Mesendoderm (in vitro differentiated cells): Measurements from ENCODE around the gene CDC14A.

Experiments
- DNase-seq: peaks from one replicate; pipeline ENCODE4 v3.0.0; 2013
- H2AK5ac ChIP-seq: 2 replicates; pipeline ENCODE4 v1.6.1; 2013; ENCODE audit warnings: low read length, inconsistent platforms
- H2BK120ac ChIP-seq: 2 replicates; pipeline ENCODE4 v1.6.1; 2013; ENCODE audit warnings: low read depth, mild to moderate bottlenecking, low read length, moderate library complexity, mixed read lengths
- H2BK15ac ChIP-seq: replicated peaks from 2 replicates; pipeline ENCODE4 v1.6.1; 2013; ENCODE audit warnings: low read depth, mild to moderate bottlenecking, moderate library complexity
- H2BK5ac ChIP-seq: 2 replicates; pipeline ENCODE4 v1.6.1; 2013; ENCODE audit warnings: low read length, inconsistent platforms
- H3K18ac ChIP-seq: 2 replicates; pipeline ENCODE4 v1.6.1; 2013; ENCODE audit warnings: mild to moderate bottlenecking, low read length, mixed read lengths
- H3K23ac ChIP-seq: one replicate; pipeline ENCODE4 v1.6.1; 2013; ENCODE audit warnings: low read length
- H3K27ac ChIP-seq: 2 replicates; pipeline ENCODE4 v1.5.1; 2013; ENCODE audit warnings: low read depth, mild to moderate bottlenecking, inconsistent platforms, low read length, moderate library complexity
- H3K27me3 ChIP-seq: 2 replicates; pipeline ENCODE4 v1.6.1; 2013; ENCODE audit warnings: low read length, control low read depth, mild to moderate bottlenecking, inconsistent platforms; ENCODE audit not compliant: insufficient read depth, poor library complexity
- H3K36me3 ChIP-seq: 2 replicates; pipeline ENCODE4 v1.6.1; 2013; ENCODE audit warnings: low read length, inconsistent platforms; ENCODE audit not compliant: control insufficient read depth, insufficient read depth
- H3K4ac ChIP-seq: one replicate; pipeline ENCODE4 v1.6.1; 2013; ENCODE audit warnings: low read depth, mild to moderate bottlenecking, low read length, moderate library complexity
- H3K4me1 ChIP-seq: 2 replicates; pipeline ENCODE4 v1.6.1; 2013; ENCODE audit warnings: low read depth, low read length, inconsistent platforms; ENCODE audit not compliant: control insufficient read depth
- H3K4me2 ChIP-seq: 2 replicates; pipeline ENCODE4 v1.6.1; 2013; ENCODE audit warnings: low read length
- H3K4me3 ChIP-seq: 2 replicates; pipeline ENCODE4 v1.5.1; 2013; ENCODE audit warnings: mild to moderate bottlenecking, low read length
- H3K56ac ChIP-seq: one replicate; pipeline ENCODE4 v1.6.1; 2013; ENCODE audit warnings: low read length
- H3K79me1 ChIP-seq: 2 replicates; pipeline ENCODE4 v1.6.1; 2013; ENCODE audit warnings: low read length, inconsistent platforms
- H3K79me2 ChIP-seq: 2 replicates; pipeline ENCODE4 v1.6.1; 2013; ENCODE audit warnings: mild to moderate bottlenecking, low read length; ENCODE audit not compliant: control insufficient read depth, insufficient read depth
- H3K9ac ChIP-seq: 2 replicates; pipeline ENCODE4 v1.6.1; 2013; ENCODE audit warnings: low read length, inconsistent platforms
- H4K5ac ChIP-seq: one replicate; pipeline ENCODE4 v1.6.1; 2013; ENCODE audit warnings: low read length
- H4K8ac ChIP-seq: one replicate; pipeline ENCODE4 v1.6.1; 2013; ENCODE audit warnings: low read depth, mild to moderate bottlenecking, control low read depth, low read length, moderate library complexity
- WGBS: extraction: QIAGEN DNeasy Blood & Tissue Kit; methylation state at CpG from one replicate; pipeline ENCODE4 v1.1.7; 2013; ENCODE audit warnings: low lambda C conversion rate, missing lambda C conversion rate; ENCODE audit not compliant: insufficient coverage; ENCODE audit errors: extremely low coverage; 5-methylcytosine and 5-hydroxymethylcytosine counted together

CDC14A gene

DNA sequence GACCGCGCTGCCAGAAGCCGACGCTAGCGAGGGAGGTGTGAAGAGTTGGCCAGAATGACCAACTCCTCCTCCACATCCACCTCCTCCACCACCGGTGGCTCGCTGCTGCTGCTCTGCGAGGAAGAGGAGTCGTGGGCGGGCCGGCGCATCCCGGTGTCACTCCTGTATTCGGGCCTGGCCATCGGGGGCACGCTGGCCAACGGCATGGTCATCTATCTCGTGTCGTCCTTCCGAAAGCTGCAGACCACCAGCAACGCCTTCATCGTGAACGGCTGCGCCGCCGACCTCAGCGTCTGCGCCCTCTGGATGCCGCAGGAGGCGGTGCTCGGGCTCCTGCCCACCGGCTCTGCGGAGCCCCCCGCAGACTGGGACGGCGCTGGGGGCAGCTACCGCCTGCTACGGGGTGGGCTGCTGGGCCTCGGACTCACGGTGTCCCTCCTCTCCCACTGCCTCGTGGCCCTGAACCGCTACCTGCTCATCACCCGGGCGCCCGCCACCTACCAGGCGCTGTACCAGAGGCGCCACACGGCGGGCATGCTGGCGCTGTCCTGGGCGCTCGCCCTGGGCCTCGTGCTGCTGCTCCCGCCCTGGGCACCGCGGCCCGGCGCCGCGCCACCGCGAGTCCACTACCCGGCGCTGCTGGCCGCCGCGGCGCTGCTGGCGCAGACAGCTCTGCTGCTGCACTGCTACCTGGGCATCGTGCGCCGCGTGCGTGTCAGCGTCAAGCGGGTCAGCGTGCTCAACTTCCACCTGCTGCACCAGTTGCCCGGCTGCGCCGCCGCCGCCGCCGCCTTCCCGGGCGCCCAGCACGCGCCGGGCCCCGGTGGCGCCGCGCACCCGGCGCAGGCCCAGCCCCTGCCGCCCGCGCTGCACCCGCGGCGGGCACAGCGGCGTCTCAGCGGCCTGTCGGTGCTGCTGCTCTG lies 186.9 kb downstream of the CDC14A start:
- Histone ChIP-seq H3K79me1 (no peaks in the 10 kb centered on the region), H3K27ac (no peak overlapping the region), H3K4ac (no peak overlapping the region), H3K4me3 (no peak overlapping the region), H2BK15ac (no peak overlapping the region), H3K36me3 (no peaks in the 10 kb centered on the region), H3K23ac (peak overlapping the region; percentile 51), H3K4me1 (no peaks in the 10 kb centered on the region), H3K79me2 (no peaks in the 10 kb centered on the region), H4K8ac (no peak overlapping the region), H3K9ac (peak overlapping the region; percentile 41), H2AK5ac (no peak overlapping the region), H2BK5ac (no peak overlapping the region), H3K4me2 (peak overlapping the region; percentile 71), H3K56ac (peak overlapping the region; percentile 25), H3K27me3 (peaks cover 33% of the 10 kb centered on the region), H2BK120ac (no peak overlapping the region), H3K18ac (no peak overlapping the region), H4K5ac (no peak overlapping the region)
- DNase-seq: peak; percentile 49
- WGBS: no CpG with 5 or more reads among the region's 105 CpGs

DNA sequence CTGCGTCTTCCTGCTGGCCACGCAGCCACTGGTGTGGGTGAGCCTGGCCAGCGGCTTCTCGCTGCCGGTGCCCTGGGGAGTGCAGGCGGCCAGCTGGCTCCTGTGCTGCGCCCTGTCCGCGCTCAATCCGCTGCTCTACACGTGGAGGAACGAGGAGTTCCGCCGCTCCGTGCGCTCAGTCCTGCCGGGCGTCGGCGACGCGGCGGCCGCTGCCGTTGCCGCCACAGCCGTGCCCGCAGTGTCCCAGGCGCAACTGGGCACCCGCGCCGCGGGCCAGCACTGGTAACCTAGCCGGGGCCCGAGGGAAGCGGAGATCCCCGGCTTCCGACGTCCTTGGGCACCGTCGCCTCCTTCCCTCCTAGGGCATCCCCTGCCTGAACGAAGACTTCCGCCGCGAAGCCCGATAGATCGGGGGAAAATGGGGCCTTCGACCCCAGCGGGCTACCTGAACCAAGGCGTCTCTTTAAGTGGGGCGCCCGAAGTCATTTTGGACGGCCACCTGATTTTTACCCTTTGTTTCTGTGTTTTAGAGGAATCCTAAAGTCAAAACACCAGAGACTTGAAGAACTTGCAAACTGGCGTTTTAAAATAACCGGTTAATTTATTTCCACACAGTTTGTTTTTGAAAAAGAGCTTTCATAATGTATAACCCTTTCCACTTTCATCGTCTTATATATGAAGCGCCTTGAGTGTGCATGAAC lies 187.7 kb downstream of the CDC14A start:
- H3K4me3 ChIP-seq: no peak overlapping the region
- no peak overlapping the region for H2BK15ac ChIP-seq
- H3K4ac ChIP-seq: no peak overlapping the region
- H3K27me3 ChIP-seq: peaks cover 33% of the 10 kb centered on the region
- H2BK5ac ChIP-seq: no peak overlapping the region
- no peak overlapping the region for H3K23ac ChIP-seq
- H3K36me3 ChIP-seq: no peaks in the 10 kb centered on the region
- no CpG with 5 or more reads among the region's 57 CpGs for WGBS
- H3K4me1 ChIP-seq: no peaks in the 10 kb centered on the region
- H3K18ac ChIP-seq: no peak overlapping the region
- peak; percentile 51 for DNase-seq
- H3K79me1 ChIP-seq: no peaks in the 10 kb centered on the region
- H2AK5ac ChIP-seq: no peak overlapping the region
- no peak overlapping the region for H2BK120ac ChIP-seq
- H3K79me2 ChIP-seq: no peaks in the 10 kb centered on the region
- no peak overlapping the region for H4K8ac ChIP-seq
- peak overlapping the region; percentile 41 for H3K9ac ChIP-seq
- H3K56ac ChIP-seq: peak overlapping the region; percentile 25
- H3K27ac ChIP-seq: no peak overlapping the region
- peak overlapping the region; percentile 71 for H3K4me2 ChIP-seq
- no peak overlapping the region for H4K5ac ChIP-seq

DNA sequence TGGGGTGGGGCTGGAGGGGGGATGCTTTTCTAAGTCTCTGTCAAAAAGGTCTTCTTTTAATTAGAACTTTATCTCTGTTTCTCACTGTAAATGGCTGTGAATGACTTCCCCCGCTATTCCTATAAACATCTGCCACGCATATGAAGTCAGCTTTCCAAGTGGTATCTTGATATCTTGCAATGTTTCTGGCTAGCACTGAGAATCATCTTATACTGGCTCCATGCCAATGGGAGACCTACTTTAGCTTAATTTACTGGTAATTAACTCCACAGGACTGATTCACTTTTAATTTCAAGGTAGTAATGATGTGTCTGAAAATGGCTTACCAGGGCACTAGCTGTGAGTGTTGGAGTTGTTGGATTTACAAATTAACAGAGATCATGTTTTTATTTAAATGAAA lies 190.0 kb downstream of the CDC14A start:
- Histone ChIP-seq H3K36me3 (no peaks in the 10 kb centered on the region), H3K4me3 (no peak overlapping the region), H3K4ac (no peak overlapping the region), H2BK5ac (no peak overlapping the region), H3K56ac (no peak overlapping the region), H3K4me1 (no peaks in the 10 kb centered on the region), H3K79me1 (no peaks in the 10 kb centered on the region), H3K79me2 (no peaks in the 10 kb centered on the region), H2AK5ac (no peak overlapping the region), H2BK15ac (no peak overlapping the region), H2BK120ac (no peak overlapping the region), H3K27me3 (peaks cover 29% of the 10 kb centered on the region), H3K9ac (no peak overlapping the region), H4K5ac (no peak overlapping the region), H3K18ac (no peak overlapping the region), H3K27ac (no peak overlapping the region), H3K4me2 (no peak overlapping the region), H3K23ac (no peak overlapping the region), H4K8ac (no peak overlapping the region)
- no CpG with 5 or more reads among the region's 2 CpGs for WGBS
- DNase-seq: no peak

DNA sequence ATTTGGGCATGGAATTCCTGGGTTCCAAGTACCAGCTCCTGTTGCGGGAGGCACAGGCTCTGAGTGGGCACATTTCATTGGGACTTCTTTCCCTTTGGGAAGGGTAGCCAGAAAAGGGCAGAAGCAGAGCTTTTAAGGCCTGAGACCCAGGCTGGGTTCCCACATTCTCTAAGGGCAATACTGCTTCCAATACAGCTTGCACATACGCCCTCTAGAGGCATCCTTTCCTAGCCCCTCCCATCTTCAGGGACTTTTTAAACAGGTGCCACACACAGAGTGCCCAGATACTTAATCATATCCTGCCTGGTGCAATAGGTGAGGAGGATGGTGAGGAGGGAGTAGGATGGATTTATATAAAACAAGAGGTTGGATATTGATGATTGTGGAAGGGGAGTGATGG lies 191.3 kb downstream of the CDC14A start:
- no peak overlapping the region for H2BK15ac ChIP-seq
- H2AK5ac ChIP-seq: no peak overlapping the region
- no peak overlapping the region for H2BK120ac ChIP-seq
- no peaks in the 10 kb centered on the region for H3K4me1 ChIP-seq
- H3K36me3 ChIP-seq: no peaks in the 10 kb centered on the region
- H3K27me3 ChIP-seq: peaks cover 20% of the 10 kb centered on the region
- no CpG with 5 or more reads among the region's 2 CpGs for WGBS
- DNase-seq: peak; percentile 70
- no peak overlapping the region for H3K4ac ChIP-seq
- no peak overlapping the region for H4K5ac ChIP-seq
- no peaks in the 10 kb centered on the region for H3K79me2 ChIP-seq
- no peak overlapping the region for H4K8ac ChIP-seq
- H3K27ac ChIP-seq: no peak overlapping the region
- no peak overlapping the region for H3K9ac ChIP-seq
- H3K56ac ChIP-seq: no peak overlapping the region
- H3K23ac ChIP-seq: no peak overlapping the region
- no peak overlapping the region for H2BK5ac ChIP-seq
- no peak overlapping the region for H3K4me2 ChIP-seq
- H3K4me3 ChIP-seq: no peak overlapping the region
- H3K79me1 ChIP-seq: no peaks in the 10 kb centered on the region
- H3K18ac ChIP-seq: no peak overlapping the region

DNA sequence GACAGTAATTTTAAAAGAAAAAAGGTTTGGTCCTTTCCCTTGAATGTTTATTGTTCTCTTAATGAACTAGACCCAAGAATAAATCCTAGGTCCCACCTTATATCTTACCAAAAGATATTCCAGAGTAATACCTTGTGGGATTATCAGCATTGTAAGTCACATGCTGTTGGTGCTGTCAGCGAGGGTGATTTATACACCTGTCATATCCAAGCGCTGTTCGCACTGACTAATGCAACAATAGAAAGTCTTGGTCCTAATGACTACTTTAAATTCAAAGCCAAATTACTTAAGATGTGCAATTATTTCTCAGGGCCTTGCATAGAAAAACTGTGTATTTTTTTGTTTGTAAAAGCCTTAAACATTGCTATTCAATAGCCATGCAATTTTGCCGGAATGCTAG lies 192.5 kb downstream of the CDC14A start:
- Histone ChIP-seq H3K9ac (no peak overlapping the region), H3K27ac (no peak overlapping the region), H2BK120ac (no peak overlapping the region), H3K23ac (no peak overlapping the region), H3K4me3 (no peak overlapping the region), H3K18ac (no peak overlapping the region), H3K4me1 (no peaks in the 10 kb centered on the region), H2BK15ac (no peak overlapping the region), H4K8ac (no peak overlapping the region), H2BK5ac (no peak overlapping the region), H3K4me2 (no peak overlapping the region), H3K56ac (no peak overlapping the region), H3K4ac (no peak overlapping the region), H3K27me3 (peaks cover 10% of the 10 kb centered on the region), H3K79me1 (no peaks in the 10 kb centered on the region), H3K36me3 (no peaks in the 10 kb centered on the region), H4K5ac (no peak overlapping the region), H2AK5ac (no peak overlapping the region), H3K79me2 (no peaks in the 10 kb centered on the region)
- WGBS: no CpG with 5 or more reads among the region's 4 CpGs
- no peak for DNase-seq
